ENCODE data around the gene NFE2L2.

- no peak for TF ChIP-seq CTCF (IDR thresholded peaks at IDR 0.05)
- TF ChIP-seq SIN3A (IDR thresholded peaks at IDR 0.05; ENCODE audit: borderline replicate concordance, insufficient read depth, low read depth, low read length): no peak
- TF ChIP-seq POLR2AphosphoS5 (IDR thresholded peaks at IDR 0.05; ENCODE audit: low read depth, low read length): no peak
These were observed 26.6 kb downstream of the NFE2L2 start for GRCh38 chr2:177237932-177238331.

Data from Panc1 (cell line).